Endometrium (tissue), 2 donors: ENCODE data around the gene NOC2L.
A peak's percentile ranks its signal among the peaks of the same experiment; 100 is the strongest.
"Not testable (repeated sequence)": the region's sequence is repeated elsewhere in the genome, so short reads cannot be mapped to it uniquely, and the experiment has no call there.

Source experiments
- FAIRE-seq: peaks from 2 replicates; lab custom pipeline; 2012; peaks lifted over from hg19 to GRCh38; lab: Jason Lieb, UNC
- donor health status: control.
- donor health status: control.

Gene NOC2L

DNA sequence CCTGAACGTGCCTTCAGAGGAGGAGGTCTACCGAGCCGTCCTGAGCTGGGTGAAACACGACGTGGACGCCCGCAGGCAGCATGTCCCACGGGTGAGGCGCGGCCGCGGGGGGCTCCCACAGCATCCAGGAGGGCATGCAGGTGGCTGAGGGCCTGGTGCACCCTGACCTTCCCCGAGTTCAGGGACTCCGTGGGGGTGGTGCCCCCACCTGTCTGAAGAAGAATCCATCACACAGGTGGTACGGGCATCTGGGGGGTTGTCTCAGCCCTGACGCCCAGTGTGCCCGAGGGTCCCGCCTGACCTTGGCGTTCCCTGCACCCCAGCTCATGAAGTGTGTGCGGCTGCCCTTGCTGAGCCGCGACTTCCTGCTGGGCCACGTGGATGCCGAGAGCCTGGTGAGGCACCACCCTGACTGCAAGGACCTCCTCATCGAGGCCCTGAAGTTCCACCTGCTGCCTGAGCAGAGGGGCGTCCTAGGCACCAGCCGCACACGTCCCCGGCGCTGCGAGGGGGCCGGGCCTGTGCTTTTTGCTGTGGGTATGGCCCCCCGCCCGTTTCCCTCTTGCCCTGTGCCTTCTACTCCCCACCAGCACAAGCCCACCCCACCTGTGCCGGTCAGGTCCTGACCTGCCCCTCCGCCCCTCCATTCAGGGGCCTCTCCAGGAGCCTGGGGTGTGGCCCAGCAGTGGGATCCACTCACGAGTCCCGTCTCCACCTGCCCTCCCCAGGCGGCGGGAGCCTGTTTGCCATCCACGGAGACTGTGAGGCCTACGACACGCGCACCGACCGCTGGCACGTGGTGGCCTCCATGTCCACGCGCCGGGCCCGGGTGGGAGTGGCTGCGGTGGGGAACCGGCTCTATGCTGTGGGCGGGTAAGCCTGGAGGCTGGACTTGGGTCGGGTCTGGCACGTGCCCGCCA is 3.6 kb upstream of the NOC2L start:
- FAIRE-seq: no peak

DNA sequence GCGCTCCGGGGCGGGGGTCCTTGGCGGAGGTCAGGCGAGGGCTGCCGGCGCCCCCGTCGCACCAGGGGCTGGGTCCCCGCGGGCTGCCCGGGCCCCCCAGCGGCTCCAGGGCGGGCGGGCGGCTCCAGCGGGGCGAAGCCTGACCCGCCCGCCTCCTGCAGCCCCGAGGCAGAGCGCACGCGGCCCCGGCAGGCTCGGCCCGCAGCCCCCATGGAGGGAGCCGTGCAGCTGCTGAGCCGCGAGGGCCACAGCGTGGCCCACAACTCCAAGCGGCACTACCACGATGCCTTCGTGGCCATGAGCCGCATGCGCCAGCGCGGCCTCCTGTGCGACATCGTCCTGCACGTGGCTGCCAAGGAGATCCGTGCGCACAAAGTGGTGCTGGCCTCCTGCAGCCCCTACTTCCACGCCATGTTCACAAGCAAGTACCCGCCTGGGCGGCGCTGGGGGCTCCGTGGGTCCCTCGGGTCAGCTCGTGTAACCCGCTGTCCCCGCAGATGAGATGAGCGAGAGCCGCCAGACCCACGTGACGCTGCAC is 2.1 kb upstream of the NOC2L start:
- FAIRE-seq: no peak

DNA sequence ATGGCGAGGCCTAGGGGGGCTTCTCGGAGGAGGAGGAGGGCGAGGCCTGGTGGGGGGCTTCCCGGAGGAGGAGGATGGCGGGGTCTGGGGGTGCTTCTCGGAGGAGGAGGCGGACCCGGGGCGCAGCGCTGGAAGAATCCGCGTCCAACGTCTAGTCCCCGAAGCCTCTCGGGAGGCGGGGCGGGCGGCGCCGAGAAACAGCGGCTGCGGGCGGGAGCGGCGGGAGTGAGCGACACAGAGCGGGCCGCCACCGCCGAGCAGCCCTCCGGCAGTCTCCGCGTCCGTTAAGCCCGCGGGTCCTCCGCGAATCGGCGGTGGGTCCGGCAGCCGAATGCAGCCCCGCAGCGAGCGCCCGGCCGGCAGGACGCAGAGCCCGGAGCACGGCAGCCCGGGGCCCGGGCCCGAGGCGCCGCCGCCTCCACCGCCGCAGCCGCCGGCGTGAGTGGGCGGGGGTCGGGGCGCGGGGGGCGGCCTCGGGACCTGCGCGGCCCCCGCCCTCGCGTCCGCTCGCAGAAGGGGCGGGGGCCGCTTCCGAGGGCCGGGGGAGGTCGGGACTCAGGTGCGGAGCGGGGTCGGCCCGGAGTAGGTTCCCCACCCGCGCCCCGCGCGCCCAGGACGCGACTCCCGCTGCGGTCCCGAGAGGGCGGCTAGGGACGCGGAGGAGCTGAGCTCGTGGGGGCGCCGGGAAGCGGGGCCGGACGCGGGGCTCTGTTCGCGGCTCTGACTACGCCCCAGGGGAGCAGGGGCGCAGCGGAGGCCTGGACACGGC is 1.5 kb upstream of the NOC2L start, which contains the start of gene KLHL17:
KLHL17 (plus strand) TSS at position 222 of the 769 bp plus-strand sequence; CDS start at position 332, 110 bp downstream.
- FAIRE-seq: no peak

DNA sequence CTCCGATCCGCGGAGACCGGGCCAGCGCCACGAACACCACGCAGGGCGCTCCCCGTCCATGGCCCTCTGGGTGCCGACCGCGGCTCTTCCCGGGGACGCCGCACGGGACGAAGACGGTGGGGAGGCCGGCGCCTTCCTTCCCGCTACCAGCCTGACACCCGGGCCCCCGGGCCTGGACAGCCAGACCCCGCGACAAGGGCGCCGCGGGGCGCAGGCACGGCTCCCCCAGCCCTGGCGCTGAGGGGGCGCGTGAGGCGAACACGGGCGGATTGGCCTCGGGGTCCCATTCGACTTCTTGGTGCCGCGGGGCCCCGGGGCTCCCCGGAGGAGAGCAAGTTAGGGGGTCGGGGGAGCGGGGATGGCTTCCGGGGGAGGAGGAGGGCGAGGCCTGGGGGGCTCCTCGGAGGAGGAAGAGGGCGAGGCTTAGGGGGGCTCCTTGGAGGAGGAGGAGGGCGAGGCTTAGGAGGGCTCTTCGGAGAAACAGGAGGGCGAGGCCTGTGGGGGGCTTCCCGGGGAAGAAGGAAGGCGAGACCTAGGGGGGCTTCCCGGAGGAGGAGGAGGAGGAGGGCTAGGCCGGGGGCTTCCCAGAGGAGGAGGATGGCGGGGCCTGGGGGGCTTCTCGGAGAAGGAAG is 791 bp upstream of the NOC2L start:
- FAIRE-seq: no peak

DNA sequence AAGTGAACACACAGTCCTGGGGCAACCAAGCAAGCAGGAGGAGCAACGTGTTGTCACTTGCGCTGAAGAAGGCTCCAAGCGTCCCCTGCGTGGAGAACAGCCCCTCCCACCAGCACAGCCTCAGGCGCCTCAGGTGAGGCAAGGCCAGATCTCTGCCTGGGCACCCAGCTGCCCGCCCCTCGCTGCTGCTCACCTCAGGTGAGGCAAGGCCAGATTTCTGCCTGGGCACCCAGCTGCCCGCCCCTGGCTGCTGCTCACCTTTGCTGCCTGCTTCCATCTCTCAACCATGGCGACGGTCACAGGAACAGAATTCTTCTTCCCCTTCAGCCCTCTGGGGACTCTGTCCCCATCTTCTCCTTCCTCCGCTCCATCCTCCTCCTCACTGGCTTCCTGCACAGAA is 2.4 kb downstream of the NOC2L start:
- no peak for FAIRE-seq

DNA sequence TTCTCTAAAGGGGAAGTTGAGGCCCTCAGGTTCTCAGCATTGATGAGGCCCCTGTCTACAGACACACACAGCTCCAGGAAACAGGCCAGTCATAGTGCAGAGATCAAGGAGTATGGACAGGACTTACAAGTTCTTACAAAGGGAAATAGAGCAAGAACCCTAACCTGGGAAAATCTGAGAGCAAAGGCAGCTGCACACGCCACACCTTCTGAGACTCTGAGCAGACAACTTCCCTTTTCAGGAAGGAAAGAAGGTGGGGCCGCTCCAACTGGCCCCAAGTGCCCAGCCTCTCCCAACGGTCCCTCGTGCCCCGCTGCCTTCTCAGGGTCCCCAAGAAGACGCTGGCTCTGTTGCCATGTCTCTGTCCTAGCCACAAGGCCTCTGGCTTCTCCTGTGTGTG is 3.6 kb downstream of the NOC2L start:
- no peak for FAIRE-seq

DNA sequence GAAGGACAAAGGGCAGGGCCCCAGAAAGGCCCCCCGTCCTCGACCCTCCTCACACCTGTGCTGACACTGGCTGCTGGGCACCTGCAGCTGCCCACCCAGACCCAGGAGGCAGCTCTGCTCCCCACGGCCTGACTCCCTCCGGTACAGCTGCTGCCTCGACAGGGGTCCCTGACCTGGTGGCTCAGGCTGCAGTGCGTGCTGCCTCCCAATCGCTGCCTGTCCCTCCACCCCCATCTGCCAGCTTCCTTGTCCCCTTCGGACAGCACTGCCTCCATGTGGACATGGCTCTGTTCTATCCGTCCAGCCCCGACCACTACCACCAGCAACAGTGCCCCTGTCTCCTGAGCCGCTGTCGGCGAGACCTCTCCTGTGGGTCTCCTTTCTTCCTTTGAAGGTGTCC is 4.1 kb downstream of the NOC2L start:
- FAIRE-seq: no peak

DNA sequence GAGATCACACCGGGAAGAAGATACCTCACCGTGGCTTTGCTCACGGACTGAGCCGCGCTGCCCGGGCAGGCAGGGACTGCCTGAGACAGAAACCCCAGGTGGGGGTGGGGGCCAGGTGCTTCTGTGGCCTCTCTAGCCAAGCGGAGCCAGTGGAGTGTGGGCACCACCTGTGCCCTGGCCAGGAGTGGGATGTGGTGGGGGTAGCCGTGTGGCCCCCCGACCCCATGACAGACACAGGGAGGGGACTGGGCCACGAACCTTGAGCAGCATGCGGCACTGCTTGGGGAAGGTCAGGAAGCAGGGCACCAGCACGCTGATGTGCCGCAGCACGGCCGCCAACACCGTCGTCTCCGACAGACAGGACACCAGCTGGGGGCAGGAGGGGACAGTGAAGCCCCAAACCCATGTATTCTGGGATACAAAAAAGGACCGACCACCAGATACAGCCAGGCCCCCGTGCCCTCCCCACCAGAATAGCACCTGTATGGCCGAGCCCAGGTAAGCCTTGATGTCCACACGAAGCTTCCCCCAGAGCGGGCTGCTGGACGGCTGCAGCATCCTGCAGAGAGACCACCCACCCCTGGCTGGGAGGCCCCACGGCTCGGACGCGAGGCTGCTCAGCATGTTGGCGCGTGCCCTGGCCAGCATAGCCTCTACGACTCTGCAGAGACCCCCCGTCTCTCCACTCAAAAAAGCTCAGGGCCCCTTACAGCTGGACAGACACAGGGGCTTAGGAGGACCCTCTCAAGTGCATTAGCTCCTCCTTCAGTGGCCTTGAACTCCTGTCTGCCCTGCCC is 5.3 kb downstream of the NOC2L start:
- FAIRE-seq: no peak

DNA sequence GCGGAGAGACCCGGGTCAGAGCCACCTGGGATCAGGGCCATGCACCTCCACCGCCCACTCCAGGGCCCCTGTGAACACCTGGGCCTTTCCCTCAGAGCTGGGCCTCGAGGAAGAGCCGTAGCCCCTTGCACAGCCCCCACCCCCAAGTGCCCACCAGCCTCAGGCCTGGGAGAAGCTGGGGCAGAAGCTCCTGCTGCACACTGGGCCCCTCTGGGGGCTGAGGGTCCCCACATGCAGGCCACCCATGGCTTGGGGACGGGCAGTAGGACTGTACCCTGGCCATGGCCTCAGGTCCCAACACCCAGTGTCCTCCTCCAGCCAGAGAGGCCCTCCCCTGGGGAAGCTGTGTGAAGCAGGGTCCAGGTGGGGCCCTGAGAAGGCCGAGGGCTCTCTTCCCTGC is 6.5 kb downstream of the NOC2L start:
- no peak for FAIRE-seq

DNA sequence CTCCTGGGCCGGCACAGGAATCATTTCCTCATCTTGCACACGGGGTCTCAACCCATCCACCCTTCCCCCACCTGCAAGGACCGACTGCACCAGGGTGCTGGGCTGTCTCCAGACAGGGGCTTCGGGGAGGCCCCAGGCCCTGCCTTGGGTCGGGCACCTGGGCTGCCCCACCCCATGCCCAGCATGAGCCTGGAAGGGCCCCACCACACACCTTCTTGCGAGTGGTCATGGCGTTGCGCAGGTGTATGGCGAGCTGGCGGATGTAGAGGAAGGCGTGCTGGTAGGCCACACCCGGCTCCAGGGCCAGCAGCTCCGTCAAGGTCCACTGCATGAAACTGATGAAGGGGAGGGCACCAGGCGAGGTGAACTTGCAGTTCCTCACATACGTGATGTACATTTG is 6.9 kb downstream of the NOC2L start:
- no peak for FAIRE-seq

DNA sequence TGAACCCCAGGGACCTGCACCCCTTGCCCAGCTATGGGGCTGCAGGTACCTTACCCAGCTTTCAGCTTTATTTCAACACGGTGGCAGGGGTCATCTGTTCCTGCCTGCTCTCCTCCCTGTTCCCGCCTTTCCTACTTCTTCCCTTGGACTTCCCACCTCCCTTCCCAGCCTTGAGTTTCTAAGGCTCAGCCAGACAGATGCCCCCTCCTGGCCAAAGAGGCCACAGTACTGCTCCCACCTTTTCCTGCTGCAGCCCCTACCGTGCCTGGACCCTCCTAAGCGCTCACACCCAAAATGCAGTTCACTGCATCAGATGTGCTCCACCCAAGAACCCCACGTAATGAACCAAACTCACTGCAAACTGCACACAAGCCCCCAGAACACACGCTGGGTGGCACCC is 7.7 kb downstream of the NOC2L start:
- FAIRE-seq: no peak

DNA sequence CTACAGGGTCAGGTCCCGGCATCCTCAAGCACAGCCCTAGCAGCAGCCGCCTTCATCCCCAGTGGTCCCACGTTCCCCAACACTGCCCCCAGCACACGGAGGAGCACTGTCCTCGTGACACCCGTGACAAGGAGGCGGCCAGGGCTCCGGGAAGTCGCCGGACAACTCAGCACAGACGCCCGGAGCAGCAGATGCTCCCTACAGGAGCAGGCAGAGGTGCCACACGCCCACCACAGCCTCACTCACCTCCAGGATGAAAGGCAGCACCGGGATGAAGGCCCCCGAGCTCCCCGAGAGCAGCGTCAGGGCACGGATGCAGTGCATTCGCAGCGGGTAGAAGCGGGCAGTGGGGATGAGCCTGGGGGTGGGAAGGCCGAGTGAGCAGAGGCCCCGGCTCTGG is 8.2 kb downstream of the NOC2L start:
- FAIRE-seq: no peak

DNA sequence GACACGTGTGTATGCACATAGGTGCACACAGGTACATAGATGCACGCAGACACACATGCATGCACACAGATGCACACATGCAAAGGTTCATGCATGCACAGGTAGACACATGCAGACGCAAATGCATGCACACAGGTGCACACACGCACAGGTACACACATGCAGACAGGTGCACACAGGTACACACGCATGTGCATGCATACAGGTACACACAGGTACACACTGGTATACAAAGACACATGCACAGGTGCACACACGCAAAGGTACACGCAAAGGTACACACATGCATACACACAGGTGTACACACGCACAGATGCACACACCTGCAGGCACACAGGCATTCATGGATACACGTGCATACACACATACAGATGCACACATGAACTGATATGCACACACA is 8.8 kb downstream of the NOC2L start:
- FAIRE-seq: no peak

DNA sequence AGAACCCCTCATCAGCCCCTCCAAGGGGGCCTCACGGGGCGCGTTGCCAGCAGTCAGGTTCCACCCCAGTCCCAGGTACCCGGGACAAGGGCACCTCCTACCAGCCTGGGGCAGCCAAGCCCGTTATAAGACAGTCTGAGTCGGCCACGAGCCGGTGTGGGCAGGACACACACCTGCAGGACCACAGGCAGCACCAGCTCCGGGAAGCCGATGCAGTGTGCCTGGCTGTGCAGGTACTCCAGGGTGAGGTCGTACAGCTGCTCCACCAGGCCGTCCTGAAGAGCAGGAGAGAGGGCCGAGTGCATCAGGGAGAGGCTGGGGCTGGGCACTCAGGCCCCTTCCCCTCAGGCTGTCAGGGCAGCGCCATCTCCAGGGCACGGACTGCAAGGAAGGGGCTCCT is 11.1 kb downstream of the NOC2L start:
- no peak for FAIRE-seq

DNA sequence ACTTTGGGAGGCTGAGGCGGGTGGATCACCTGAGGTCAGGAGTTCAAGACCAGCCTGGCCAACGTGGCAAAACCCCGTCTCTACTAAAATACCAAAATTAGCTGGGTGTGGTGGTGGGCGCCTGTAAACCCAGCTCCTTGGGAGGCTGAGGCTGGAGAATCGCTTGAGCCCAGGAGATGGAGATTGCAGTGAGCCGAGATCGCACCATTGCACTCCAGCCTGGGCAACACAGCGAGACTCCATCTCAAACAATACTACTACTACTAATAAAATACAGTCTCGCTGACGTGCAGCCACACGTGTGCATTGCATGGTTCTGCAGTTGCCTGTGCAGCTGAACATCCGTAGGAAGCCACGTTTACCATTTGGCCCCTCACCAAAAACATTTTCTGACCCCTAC is 12.2 kb downstream of the NOC2L start:
- not testable (repeated sequence) for FAIRE-seq

DNA sequence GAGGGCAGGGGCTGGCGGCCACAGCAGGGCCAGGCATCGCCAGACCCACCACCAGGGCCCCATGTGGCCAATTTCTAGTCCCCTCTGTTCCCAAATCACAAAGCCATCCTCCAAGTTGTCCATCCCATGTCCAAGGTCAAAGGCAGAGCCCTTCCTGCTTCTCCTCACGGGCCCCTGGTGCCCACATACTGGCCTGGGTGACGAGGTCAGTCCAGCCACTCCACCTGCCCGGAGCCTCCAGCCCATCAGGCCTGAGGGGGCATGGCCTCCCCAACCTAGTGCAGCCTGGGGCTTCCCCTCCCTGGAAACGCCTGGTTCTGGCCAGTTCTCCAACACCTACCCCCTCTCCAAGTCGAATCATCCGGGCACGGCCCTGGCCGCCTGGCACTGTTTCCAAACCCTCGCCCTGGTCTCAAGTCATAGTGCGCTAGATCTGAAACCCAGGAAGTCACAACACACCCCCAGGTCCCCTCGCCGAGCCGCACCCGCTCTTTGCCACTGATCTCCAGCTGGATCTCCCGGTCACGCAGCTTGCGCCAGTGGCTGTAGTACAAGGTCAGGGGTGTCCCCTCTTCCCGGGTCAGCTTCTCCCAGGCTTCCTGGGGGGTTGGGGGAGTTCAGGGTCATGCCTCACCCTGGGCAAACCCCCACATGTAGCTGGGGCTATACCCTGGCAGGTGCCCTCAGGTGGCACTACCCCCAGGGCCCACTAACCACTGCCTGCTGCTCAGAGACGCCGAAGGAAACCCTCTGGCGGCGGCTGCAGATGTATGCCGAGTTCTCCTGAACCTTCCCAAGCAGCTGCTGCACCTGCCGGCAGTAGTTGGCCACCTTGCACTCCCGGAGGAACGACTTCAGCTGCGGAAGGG is 13.1 kb downstream of the NOC2L start:
- no peak for FAIRE-seq

DNA sequence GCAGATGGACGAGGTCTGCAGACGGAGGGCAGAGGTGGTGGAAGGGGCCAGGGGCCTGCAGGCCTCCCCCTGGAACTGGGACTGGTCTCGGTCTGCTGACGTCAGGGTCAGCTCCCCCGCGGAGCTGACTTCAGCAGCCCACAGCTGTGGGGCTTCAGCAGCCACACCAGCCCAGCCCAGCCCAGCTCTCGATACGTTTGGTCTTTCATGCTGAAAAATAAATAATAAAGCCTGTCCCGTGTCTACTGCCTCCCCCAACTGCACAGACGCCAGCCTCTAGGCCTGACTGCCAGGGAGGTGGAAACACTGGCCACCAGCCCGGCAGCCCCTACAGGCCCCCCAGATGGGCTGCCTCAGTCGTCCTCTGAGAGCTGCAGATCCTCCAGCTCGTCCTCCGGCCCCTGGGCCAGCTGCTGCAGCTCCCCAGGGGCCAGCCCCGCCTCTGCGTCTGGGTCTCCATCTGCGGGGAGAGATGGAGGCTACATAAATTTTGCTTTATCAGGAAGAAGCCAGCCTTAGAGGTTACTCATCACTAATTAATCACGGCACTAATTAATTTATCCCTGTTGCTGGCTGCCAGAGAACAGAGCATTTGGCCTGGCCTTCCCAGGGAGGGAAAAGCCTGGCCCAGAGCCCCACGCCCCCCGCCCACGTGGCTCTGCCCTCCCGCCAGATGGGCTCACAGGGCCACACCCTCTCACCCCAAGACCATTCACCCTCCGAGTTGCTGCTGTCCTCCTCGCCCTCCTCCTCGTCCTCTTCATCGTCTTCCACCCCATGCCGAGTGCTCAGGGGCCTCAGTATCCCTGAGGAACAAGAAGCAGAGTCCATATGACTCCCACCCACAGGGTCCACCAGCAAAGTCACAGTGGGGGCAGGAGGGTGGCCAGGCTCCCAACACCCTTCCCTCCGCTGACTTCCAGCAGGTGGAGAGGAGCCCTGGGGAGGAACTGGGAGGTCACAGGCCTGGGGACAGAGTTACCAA is 14.4 kb downstream of the NOC2L start:
- FAIRE-seq: peak; percentile 98

DNA sequence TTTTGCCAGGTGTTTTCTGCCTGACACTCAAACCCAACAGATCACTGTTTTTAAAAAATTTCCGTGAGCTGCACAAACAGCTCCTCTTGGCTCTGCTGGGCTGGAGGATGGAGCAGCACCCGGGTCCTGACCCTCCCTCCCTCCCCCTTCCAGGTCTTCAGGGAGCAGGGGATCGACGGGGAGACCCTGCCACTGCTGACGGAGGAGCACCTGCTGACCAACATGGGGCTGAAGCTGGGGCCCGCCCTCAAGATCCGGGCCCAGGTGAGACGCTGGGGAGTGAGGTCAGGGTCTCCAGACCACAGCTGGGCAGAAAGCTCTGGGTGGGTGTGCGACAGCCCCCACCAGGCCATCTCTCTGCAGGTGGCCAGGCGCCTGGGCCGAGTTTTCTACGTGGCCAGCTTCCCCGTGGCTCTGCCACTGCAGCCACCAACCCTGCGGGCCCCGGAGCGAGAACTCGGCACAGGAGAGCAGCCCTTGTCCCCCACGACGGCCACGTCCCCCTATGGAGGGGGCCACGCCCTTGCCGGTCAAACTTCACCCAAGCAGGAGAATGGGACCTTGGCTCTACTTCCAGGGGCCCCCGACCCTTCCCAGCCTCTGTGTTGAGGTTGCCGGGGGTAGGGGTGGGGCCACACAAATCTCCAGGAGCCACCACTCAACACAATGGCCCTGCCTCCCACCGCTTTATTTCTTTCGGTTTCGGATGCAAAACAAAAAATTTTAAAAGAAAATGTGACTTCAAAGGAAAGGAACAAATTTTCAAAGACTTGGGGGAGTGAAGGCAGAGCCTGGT is 15.3 kb downstream of the NOC2L start:
- no peak for FAIRE-seq
